ENCODE results near the gene GABRR2.

Gene GABRR2

DNA sequence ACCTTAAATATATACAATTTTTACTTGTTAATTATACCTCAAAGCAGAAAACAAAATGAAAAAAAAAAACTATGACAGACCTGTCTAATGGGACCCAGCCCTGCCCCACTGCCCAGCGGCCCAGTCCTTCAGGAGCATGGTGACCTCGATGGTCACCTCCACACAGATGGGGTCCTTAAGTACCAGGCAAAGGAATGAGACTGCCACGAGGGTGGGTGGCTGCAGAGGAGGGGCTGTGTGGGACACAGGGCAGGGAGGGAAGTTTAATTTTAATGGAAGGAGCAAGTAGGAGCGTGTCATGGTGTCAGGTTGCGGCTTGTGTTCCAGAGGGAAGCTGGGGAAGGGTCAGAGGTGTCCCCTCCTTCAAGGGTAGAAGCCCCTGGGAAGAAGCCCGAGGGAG, 28.6 kb downstream of the GABRR2 start:
- TF ChIP-seq, protein P1, sequence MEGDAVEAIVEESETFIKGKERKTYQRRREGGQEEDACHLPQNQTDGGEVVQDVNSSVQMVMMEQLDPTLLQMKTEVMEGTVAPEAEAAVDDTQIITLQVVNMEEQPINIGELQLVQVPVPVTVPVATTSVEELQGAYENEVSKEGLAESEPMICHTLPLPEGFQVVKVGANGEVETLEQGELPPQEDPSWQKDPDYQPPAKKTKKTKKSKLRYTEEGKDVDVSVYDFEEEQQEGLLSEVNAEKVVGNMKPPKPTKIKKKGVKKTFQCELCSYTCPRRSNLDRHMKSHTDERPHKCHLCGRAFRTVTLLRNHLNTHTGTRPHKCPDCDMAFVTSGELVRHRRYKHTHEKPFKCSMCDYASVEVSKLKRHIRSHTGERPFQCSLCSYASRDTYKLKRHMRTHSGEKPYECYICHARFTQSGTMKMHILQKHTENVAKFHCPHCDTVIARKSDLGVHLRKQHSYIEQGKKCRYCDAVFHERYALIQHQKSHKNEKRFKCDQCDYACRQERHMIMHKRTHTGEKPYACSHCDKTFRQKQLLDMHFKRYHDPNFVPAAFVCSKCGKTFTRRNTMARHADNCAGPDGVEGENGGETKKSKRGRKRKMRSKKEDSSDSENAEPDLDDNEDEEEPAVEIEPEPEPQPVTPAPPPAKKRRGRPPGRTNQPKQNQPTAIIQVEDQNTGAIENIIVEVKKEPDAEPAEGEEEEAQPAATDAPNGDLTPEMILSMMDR (IDR thresholded peaks at IDR 0.05; ENCODE audit: low read depth, low read length), result no peak
- Histone ChIP-seq H3K27ac (no peak overlapping the region), H3K36me3 (no peaks in the 10 kb centered on the region), H3K9me3 (ENCODE audit: severe bottlenecking) (no peaks in the 10 kb centered on the region), H3K4me3 (ENCODE audit: low read depth, low read length) (no peak overlapping the region), H3K27me3 (ENCODE audit: insufficient read depth, low read depth, severe bottlenecking) (no peaks in the 10 kb centered on the region)
- DNase-seq, result no peak

DNA sequence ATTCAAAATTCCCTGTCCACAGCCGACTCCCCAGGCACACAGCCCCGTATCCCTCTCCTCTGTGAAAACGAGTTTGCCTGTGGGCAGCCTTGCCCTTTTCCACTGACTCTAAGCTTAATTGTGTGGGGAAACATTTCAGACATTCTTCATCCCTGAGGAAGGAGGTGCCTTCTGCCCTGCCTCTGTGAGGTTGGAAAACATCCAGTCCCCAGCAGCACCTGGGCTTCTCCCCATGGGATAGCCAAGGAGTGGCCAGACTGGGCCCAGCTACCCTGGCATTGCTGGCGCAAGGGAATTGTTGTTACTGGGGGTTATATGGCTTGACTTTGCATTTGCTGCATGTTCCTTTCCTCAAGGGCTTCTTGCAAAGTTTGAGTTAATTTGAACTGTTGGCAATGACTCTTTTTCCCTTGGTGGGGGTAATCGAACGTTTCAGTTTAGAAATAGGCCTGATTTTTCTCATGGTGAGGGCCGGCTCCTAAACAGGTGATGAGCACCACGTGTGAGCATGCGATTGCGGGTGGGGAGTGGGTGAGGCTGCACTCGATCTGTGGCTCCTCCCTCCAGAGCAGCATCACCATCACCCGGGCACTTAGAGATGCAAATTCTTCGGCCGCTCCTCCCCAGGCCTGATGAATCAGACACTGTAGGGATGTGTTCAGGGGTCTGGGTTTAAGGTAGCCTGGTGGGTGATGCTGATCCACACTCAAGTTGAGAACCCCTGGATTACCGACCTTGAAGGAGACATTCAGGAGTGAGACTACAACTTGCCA, 29.9 kb downstream of the GABRR2 start:
- H3K4me3 ChIP-seq (ENCODE audit: low read depth, low read length), result no peak overlapping the region
- no peak overlapping the region for H3K27ac ChIP-seq
- H3K9me3 ChIP-seq (ENCODE audit: severe bottlenecking), result no peaks in the 10 kb centered on the region
- no peaks in the 10 kb centered on the region for H3K36me3 ChIP-seq
- no peaks in the 10 kb centered on the region for H3K27me3 ChIP-seq (ENCODE audit: insufficient read depth, low read depth, severe bottlenecking)
- no peak for DNase-seq
- TF ChIP-seq, protein P1 (IDR thresholded peaks at IDR 0.05; ENCODE audit: low read depth, low read length), result no peak

DNA sequence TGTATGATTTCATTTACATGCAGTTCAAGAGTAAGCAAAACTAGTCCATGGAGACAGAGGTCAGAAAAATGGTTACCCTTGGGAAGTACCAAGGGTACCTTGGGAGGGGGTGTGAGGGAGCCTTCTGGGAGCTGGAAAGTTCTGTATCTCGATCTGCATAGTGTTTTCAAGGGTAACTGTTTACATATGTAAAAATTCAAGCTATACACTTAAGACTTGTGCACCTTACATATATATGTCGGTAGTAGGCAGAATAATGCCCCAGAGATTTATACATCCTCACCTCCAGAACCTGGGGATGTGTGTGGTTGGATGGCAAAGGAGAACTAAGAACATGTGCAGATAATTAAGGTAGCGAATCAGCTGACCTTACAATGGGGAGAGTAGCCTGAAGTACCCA, 31.0 kb downstream of the GABRR2 start:
- TF ChIP-seq, protein P1 (IDR thresholded peaks at IDR 0.05; ENCODE audit: low read depth, low read length), result no peak
- Histone ChIP-seq H3K9me3 (ENCODE audit: severe bottlenecking) (no peaks in the 10 kb centered on the region), H3K4me3 (ENCODE audit: low read depth, low read length) (no peak overlapping the region), H3K27me3 (ENCODE audit: insufficient read depth, low read depth, severe bottlenecking) (no peaks in the 10 kb centered on the region), H3K36me3 (no peaks in the 10 kb centered on the region), H3K27ac (no peak overlapping the region)
- no peak for DNase-seq

DNA sequence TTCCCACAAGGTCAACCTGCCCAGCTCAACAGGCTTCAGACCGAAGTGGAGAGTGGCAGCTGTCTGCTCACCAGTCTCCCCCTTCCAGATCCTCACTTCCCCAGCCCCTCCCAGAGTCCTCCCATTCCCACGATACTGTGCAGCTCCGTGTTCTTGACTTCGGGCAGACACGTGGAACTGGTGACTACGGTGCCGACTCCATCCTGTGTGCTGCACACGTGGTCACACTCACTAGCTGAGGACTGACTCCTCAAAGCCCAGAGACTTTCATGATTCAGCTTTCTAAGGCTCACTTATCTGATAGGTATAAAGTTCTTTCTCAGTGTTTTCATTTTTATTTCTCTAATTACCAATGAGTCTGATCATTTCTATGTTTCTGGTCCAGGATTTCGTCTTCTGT, 32.4 kb downstream of the GABRR2 start:
- TF ChIP-seq, protein P1 (IDR thresholded peaks at IDR 0.05; ENCODE audit: low read depth, low read length), result no peak
- Histone ChIP-seq H3K27ac (no peak overlapping the region), H3K27me3 (ENCODE audit: insufficient read depth, low read depth, severe bottlenecking) (no peaks in the 10 kb centered on the region), H3K9me3 (ENCODE audit: severe bottlenecking) (no peaks in the 10 kb centered on the region), H3K36me3 (no peaks in the 10 kb centered on the region), H3K4me3 (ENCODE audit: low read depth, low read length) (no peak overlapping the region)
- DNase-seq, result no peak

DNA sequence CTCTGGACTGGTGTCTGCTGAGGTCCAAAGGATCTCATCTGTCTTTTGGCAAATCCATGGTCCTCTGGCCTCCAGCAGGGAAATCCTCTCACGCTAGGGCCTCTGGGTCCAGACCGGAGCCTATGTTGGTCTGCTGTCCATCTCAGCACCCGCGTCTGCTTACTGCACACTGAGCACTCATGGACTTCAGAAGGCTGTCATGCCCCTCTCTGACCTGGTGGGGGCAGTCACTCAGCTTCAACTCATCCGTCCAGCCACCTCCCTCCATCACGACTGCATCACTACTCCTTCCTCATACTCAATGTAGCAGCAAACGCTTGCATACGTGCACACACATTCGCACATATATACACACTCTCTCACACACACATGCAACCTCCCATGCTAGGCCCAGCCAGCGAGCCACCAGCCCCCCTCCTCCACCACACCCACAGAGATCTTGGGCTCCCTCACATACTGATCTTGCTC, 33.3 kb downstream of the GABRR2 start:
- DNase-seq, result peak; percentile 78
- TF ChIP-seq, protein P1 (IDR thresholded peaks at IDR 0.05; ENCODE audit: low read depth, low read length), result peak; percentile 92
- no peaks in the 10 kb centered on the region for H3K9me3 ChIP-seq (ENCODE audit: severe bottlenecking)
- no peak overlapping the region for H3K4me3 ChIP-seq (ENCODE audit: low read depth, low read length)
- H3K27ac ChIP-seq, result no peak overlapping the region
- no peaks in the 10 kb centered on the region for H3K27me3 ChIP-seq (ENCODE audit: insufficient read depth, low read depth, severe bottlenecking)
- no peaks in the 10 kb centered on the region for H3K36me3 ChIP-seq

DNA sequence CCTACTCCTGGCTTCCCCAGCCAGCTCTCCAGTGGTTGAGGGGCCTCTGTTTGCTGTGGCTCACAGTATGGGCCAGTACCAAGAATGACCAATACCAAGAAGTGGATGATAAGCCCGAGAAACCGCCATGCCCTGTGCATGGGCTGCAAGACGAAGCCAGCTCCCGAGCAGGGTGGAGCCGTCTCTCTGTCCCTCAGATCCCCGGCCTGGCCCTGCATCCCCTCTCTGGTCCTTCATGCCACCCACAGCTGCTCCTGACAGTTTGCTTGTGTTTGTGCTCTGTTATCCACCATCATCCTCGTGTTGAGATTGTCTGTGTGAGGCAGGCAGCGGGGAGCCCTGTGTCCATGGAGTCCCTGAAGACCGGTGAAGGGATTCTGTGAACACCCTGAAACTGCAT, 36.1 kb downstream of the GABRR2 start:
- TF ChIP-seq, protein P1 (IDR thresholded peaks at IDR 0.05; ENCODE audit: low read depth, low read length), result no peak

More for the DNA sequence above, 36.1 kb downstream of the GABRR2 start:
- Histone ChIP-seq H3K36me3 (no peaks in the 10 kb centered on the region), H3K9me3 (ENCODE audit: severe bottlenecking) (no peaks in the 10 kb centered on the region), H3K4me3 (ENCODE audit: low read depth, low read length) (no peak overlapping the region), H3K27ac (no peak overlapping the region), H3K27me3 (ENCODE audit: insufficient read depth, low read depth, severe bottlenecking) (no peaks in the 10 kb centered on the region)
- DNase-seq, result no peak
